ENCODE measurements around the gene U2AF2. TPM values are rescaled to one million over a fixed set of nuclear protein-coding genes. Genes with fewer than 3 reads are reported as not detected.

U2AF2 gene
- total RNA-seq, 1 donor from 2014 or later, result 74.5 TPM

GRCh38 chr19:55679343-55680257 lies 24.8 kb downstream of the U2AF2 start:
- DNase-seq (ENCODE audit: missing footprints) (no peak), ATAC-seq (no peak)
- intact Hi-C loops (cut with DNase I), result no loop called here

- intact Hi-C loops (cut with DNase I), result no loop called here
- ATAC-seq, result no peak
- DNase-seq (ENCODE audit: missing footprints), result no peak
These were observed 25.7 kb downstream of the U2AF2 start for GRCh38 chr19:55680339-55681130.

- no peak for ATAC-seq
- intact Hi-C loops (cut with DNase I), result no loop called here
- no peak for DNase-seq (ENCODE audit: missing footprints)
These were observed 26.6 kb downstream of the U2AF2 start for GRCh38 chr19:55681131-55682092.

DNA sequence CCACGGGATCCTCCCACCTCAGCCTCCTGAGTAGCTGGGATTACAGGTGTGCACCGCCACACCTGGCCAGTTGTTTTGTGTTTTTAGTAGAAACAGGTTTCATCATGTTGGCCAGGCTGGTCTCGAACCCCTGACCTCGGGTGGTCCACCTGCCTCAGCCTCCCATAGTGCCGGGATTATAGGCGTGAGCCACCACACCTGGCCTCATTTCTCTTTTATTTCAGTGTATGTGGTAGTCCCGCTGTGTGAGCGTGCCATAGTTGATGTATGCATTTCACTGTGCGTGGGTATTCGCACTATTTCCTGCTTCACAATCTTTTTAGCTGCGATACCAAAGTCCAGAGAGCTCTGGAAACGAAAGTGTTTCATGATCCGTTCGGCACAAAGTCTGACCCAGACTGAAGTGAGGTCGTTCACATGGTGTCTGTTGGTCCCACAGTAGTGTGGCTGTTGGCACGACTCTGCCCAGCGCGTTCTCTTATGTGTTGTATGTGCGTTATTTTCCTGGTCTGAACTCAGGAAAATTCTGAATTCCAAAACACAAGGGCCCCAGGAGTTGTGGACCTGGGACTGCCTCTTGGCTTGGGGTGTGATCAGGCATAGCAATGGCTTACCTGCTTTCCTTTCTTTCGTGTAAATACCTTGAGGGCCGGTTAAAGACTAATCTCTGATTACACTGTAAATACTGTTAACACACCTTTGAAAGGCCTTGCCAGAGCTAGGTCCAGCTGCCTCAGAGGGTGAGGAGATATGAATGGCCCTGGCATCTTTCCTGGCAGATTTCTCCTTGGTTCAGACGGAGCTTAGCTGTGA lies 28.8 kb downstream of the U2AF2 start:
- no peak for DNase-seq (ENCODE audit: missing footprints)
- intact Hi-C loops (cut with DNase I), result no loop called here
- no peak for ATAC-seq

GRCh38 chr19:55684946-55685681 lies 30.3 kb downstream of the U2AF2 start:
- DNase-seq (ENCODE audit: missing footprints) (peak; percentile 57), ATAC-seq (no peak)
- intact Hi-C loops (cut with DNase I), result no loop called here

DNA sequence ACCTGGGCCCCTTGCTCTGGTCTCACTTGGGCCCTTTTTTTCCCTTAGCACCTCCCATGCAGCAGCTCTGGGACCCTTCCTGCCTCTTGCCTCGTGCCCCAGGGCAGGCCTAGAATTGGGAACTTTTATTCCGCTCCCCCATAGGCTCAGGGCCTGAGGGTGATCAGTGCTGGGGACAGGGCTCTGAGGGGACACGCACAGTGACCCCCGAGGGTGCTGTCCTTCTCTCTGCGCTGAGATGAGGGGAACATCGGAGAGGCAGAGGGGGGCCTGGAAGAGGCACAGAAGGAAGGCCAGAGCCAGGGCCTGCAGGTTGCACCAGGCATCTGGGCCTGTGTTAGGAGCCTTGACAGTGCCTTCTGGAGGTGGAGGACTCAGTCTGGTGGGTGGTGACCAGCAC lies 30.9 kb downstream of the U2AF2 start:
- intact Hi-C loops (cut with DNase I), result no loop called here
- ATAC-seq, result no peak

DNA sequence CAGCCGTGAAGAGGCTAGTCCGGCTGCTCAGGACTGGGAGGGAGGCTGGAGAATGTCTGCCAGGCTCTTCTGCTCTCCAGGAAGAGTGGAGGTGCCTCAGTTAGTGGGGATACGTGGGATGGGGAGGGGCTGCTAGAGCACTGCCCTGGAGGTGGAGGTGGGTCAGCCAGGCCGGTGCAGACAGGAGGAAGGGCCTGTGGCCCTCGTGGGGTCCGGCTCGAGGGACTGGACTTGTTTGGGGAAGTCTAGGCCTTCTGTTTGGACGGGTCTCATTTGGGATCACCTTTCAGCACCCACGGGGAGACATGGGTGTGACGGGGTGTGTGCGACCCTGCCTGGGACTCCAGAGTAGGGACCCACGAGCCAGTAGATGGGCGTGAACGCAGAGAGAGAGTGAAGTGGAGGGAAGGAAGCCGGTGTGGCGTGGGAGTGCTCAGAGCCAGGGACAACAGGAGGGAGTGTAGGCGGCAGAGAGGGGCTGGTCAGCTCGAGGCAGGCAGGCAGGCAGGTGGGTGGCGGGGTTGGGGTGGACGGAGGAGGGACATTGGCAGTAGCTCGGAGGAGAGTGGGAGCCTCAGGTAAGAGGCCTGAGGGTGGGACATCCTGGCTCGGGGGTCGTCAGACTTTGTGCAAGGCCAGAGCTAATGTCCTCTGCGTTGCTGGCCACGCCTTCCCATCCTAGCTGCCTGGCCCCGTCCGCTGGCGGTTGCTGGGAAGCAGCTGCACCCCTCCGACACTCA lies 31.6 kb downstream of the U2AF2 start:
- ATAC-seq (no peak), DNase-seq (ENCODE audit: missing footprints) (no peak)
- intact Hi-C loops (cut with DNase I), result no loop called here

More for the DNA sequence above, 30.9 kb downstream of the U2AF2 start:
- DNase-seq (ENCODE audit: missing footprints), result peak; percentile 44

DNA sequence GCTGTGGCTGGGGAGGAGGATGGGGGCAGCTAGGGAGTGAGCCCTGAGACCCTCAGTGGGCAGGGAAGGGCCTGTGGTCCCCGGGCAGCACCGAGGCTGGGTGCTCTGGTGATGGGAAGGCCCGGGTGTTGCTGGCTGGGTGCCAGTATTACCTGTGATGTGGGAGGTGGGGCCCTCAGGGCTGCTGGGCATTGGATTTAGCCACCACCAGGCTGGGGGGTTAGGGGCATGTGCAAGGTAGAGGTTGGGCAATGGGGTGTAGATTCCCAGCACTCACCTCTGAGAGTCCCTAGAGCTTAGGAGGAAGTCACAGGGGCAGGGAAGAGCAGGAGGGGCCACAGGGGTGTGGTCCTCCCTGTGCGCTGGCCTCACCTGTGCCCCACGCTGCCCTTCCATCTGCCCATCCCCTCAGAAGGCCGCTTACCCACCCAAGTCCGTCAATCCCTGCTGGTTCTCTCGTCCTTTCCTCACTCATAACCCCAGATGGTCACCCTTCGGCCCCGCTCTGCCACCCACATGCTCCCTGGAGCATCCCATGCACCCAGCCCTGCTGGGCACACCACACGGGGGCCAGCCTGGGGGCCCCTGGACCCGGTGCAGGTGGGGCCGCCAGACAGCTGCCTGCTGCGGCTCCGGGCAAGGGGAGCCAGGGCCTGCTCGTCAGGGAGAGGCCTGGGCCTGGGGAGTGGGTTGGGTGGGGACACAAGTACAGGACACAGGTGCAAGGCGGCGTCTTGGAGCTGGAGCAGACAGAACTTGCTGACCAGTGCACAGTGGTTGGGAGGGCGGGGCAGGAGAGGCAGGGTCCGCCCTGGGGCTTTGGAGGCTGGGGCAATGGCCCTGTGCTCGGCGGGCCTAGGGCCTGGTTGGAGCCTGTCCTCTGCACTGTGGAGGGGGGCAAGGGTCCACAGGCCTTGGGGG lies 32.7 kb downstream of the U2AF2 start:
- peak; percentile 43 for DNase-seq (ENCODE audit: missing footprints)
- intact Hi-C loops (cut with DNase I), result no loop called here
- no peak for ATAC-seq

GRCh38 chr19:55688422-55689218 lies 33.8 kb downstream of the U2AF2 start:
- DNase-seq (ENCODE audit: missing footprints), result peak; percentile 62
- intact Hi-C loops (cut with DNase I), result no loop called here
- ATAC-seq, result no peak

DNA sequence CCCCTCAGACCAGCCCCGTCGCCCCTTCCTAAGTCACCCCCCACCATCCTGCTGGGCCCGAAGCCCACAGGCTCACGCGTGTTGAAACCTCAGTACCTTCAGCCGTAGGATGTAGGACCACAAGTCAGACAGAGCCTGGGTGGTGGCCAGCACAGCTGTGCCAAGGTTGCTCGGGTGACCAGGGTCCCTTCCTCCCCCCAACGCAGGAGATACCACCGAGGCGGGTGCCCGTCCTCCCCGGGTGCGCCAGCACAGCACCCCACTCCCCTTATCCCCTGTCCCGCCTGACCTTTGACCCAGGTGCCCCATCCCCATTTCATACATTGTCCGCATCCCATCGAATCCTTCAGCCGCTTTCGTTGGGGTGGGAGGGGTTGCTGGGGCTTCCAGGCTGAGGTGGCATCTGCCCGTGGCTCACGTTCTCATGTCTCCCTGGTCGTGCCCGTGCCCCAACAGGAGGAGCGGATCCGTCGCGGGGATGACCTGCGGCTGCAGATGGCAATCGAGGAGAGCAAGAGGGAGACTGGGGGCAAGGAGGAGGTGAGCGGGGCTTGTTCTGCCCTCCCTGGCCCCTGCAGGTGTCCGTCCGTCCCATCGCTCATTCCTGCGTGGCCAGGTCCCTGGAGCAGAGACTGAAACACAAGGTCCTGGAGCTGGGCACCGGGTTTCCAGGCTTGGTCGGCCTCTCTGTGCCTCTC lies 34.7 kb downstream of the U2AF2 start:
- intact Hi-C loops (cut with DNase I), result no loop called here
- no peak for ATAC-seq
- DNase-seq (ENCODE audit: missing footprints), result no peak

DNA sequence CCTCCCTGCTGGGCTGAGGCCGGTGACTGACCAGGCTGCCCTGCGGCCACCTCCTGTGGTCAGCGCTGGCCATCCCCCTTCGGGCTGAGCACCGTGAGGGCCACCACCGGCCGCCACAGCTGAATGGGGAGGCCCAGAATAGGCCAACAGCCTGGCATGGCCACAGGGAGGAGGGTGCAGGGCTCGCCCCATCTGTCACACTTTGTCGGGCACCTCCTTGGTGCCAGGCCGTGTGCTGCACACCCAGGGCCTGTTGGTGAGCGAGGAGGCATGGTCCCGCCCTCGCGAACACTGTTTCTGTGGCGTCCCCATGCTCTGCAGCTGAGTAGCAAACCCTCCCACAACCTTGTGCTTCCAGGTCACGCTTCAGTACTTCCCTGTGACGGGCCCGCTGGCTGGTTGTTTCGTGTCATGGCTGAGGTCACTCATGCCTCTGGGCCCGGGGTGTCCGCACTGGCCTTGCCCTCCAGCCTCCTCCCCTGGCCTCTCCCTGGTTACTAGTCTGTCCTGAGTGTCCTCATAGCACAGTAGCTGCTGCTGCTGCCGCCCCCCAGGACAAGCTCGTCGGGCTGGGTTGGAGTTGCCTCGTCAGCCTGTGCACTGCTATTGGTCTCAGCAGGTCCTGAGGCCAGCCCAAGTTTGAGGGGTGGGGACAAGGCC lies 35.4 kb downstream of the U2AF2 start:
- ATAC-seq, result no peak
- intact Hi-C loops (cut with DNase I), result no loop called here
- DNase-seq (ENCODE audit: missing footprints), result no peak

GRCh38 chr19:55690769-55691545 lies 36.1 kb downstream of the U2AF2 start:
- DNase-seq (ENCODE audit: missing footprints), result no peak
- intact Hi-C loops (cut with DNase I), result no loop called here
- no peak for ATAC-seq
